ENCODE measurements around the gene CRB2. TPM values are rescaled to one million over a fixed set of nuclear protein-coding genes. Genes with fewer than 3 reads are reported as not detected.
A peak's percentile ranks its signal among the peaks of the same experiment; 100 is the strongest.

The CRB2 gene
- total RNA-seq, 1 donor from 2014 or later, result not detected

- TF ChIP-seq, protein P1, sequence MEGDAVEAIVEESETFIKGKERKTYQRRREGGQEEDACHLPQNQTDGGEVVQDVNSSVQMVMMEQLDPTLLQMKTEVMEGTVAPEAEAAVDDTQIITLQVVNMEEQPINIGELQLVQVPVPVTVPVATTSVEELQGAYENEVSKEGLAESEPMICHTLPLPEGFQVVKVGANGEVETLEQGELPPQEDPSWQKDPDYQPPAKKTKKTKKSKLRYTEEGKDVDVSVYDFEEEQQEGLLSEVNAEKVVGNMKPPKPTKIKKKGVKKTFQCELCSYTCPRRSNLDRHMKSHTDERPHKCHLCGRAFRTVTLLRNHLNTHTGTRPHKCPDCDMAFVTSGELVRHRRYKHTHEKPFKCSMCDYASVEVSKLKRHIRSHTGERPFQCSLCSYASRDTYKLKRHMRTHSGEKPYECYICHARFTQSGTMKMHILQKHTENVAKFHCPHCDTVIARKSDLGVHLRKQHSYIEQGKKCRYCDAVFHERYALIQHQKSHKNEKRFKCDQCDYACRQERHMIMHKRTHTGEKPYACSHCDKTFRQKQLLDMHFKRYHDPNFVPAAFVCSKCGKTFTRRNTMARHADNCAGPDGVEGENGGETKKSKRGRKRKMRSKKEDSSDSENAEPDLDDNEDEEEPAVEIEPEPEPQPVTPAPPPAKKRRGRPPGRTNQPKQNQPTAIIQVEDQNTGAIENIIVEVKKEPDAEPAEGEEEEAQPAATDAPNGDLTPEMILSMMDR (IDR thresholded peaks at IDR 0.05; ENCODE audit: borderline replicate concordance), result no peak
- H3K27ac ChIP-seq (replicated peaks), result no peak overlapping the region
- intact Hi-C loops (cut with micrococcal nuclease), result no loop called here
- no peak for DNase-seq
- H3K4me1 ChIP-seq, result peaks cover 27% of the 10 kb centered on the region
- H3K27me3 ChIP-seq (ENCODE audit: low read depth), result peaks cover 79% of the 10 kb centered on the region
- no peaks in the 10 kb centered on the region for H3K9me3 ChIP-seq (replicated peaks)
- no peak overlapping the region for H3K4me3 ChIP-seq
- no peaks in the 10 kb centered on the region for H3K36me3 ChIP-seq
Measured at GRCh38 chr9:123372766-123373446, 16.9 kb downstream of the CRB2 start.

DNA sequence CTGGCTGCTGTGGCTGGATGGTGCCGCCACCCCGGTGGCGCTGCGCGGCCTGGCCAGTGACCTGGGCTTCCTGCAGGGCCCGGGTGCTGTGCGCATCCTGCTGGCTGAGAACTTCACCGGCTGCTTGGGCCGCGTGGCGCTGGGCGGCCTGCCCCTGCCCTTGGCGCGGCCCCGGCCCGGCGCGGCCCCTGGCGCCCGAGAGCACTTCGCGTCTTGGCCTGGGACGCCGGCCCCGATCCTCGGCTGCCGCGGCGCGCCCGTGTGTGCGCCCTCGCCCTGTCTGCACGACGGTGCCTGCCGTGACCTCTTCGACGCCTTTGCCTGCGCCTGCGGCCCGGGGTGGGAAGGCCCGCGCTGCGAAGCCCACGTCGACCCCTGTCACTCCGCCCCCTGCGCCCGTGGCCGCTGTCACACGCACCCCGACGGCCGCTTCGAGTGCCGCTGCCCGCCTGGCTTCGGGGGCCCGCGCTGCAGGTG, 17.5 kb downstream of the CRB2 start:
- Histone ChIP-seq H3K27ac (replicated peaks) (no peak overlapping the region), H3K36me3 (no peaks in the 10 kb centered on the region), H3K27me3 (ENCODE audit: low read depth) (peaks cover 73% of the 10 kb centered on the region), H3K4me3 (peak overlapping the region; percentile 17), H3K4me1 (peaks cover 21% of the 10 kb centered on the region), H3K9me3 (replicated peaks) (no peaks in the 10 kb centered on the region)
- no peak for DNase-seq
- intact Hi-C loops (cut with micrococcal nuclease), result no loop called here
- TF ChIP-seq, protein P1 (IDR thresholded peaks at IDR 0.05; ENCODE audit: borderline replicate concordance), result no peak

- Histone ChIP-seq H3K9me3 (replicated peaks) (no peaks in the 10 kb centered on the region), H3K27me3 (ENCODE audit: low read depth) (peaks cover 68% of the 10 kb centered on the region), H3K36me3 (no peaks in the 10 kb centered on the region), H3K4me3 (peak overlapping the region; percentile 17), H3K4me1 (peaks cover 21% of the 10 kb centered on the region), H3K27ac (replicated peaks) (no peak overlapping the region)
- TF ChIP-seq, protein P1 (IDR thresholded peaks at IDR 0.05; ENCODE audit: borderline replicate concordance), result no peak
- intact Hi-C loops (cut with micrococcal nuclease), result no loop called here
- DNase-seq, result no peak
Measured at GRCh38 chr9:123373946-123374345, 17.9 kb downstream of the CRB2 start.

- TF ChIP-seq, protein P1 (IDR thresholded peaks at IDR 0.05; ENCODE audit: borderline replicate concordance), result no peak
- H3K27me3 ChIP-seq (ENCODE audit: low read depth), result peaks cover 52% of the 10 kb centered on the region
- no peak overlapping the region for H3K4me3 ChIP-seq
- intact Hi-C loops (cut with micrococcal nuclease), result no loop called here
- no peak overlapping the region for H3K27ac ChIP-seq (replicated peaks)
- H3K36me3 ChIP-seq, result no peaks in the 10 kb centered on the region
- H3K4me1 ChIP-seq, result peaks cover 21% of the 10 kb centered on the region
- DNase-seq, result no peak
- no peaks in the 10 kb centered on the region for H3K9me3 ChIP-seq (replicated peaks)
Measured at GRCh38 chr9:123375469-123376132, 19.6 kb downstream of the CRB2 start.

GRCh38 chr9:123376218-123377071, 20.4 kb downstream of the CRB2 start:
- TF ChIP-seq, protein P1 (IDR thresholded peaks at IDR 0.05; ENCODE audit: borderline replicate concordance), result no peak
- Histone ChIP-seq H3K27ac (replicated peaks) (no peak overlapping the region), H3K36me3 (no peaks in the 10 kb centered on the region), H3K9me3 (replicated peaks) (no peaks in the 10 kb centered on the region), H3K4me3 (no peak overlapping the region), H3K27me3 (ENCODE audit: low read depth) (peaks cover 43% of the 10 kb centered on the region), H3K4me1 (peaks cover 21% of the 10 kb centered on the region)
- no peak for DNase-seq
- intact Hi-C loops (cut with micrococcal nuclease), result no loop called here

All from left ventricle myocardium inferior (tissue), 1 donor.